K562 (cell line): ENCODE data around the gene CERS3.
A peak's percentile ranks its signal among the peaks of the same experiment; 100 is the strongest.

Experiments used
- BRF1 ChIP-seq: IDR thresholded peaks from 3 replicates; pipeline ENCODE4 v1.6.1; 2011; ENCODE audit warnings: borderline replicate concordance, mild to moderate bottlenecking; ENCODE audit not compliant: insufficient read length; ENCODE audit errors: extremely low read depth
- CTCF ChIP-seq, 3 experiments: IDR thresholded peaks in 2 of 3; conservative IDR thresholded peaks in 1 of 3; 2 replicates each; pipeline ENCODE4 v1.5.1; 2011 to 2012; ENCODE audit warnings: low read length in 3 of 3, mild to moderate bottlenecking in 3 of 3, control low read depth in 2 of 3, improper control_type of control experiment in 1 of 3, inconsistent platforms in 1 of 3, low read depth in 1 of 3, mixed read lengths in 1 of 3, moderate library complexity in 1 of 3; ENCODE audit not compliant: insufficient read depth in 2 of 3
- EP300 ChIP-seq: IDR thresholded peaks from 2 replicates; pipeline ENCODE4 v1.6.1; 2012; ENCODE audit warnings: low read length, improper control_type of control experiment
- FOXJ3 ChIP-seq: sonication (generic); formaldehyde crosslinking; IDR thresholded peaks from 2 replicates; pipeline ENCODE4 v1.4.0; 2020; ENCODE audit warnings: mild to moderate bottlenecking, missing genetic modification reagents
- NONO ChIP-seq, 2 experiments: fragments of 200-400 bp in 1 of 2; fragments of 450-650 bp in 1 of 2; formaldehyde crosslinking in 1 of 2; IDR thresholded peaks; 2 replicates each; pipeline ENCODE4 v1.6.1; 2017; ENCODE audit warnings: low read depth in 2 of 2, mild to moderate bottlenecking in 2 of 2, moderate library complexity in 2 of 2, low read length in 1 of 2
- POLR2A ChIP-seq: fragments of 450-650 bp; conservative IDR thresholded peaks from 2 replicates; pipeline ENCODE4 v1.6.1; 2016
- RB1 ChIP-seq: fragments of 450-650 bp; IDR thresholded peaks from 2 replicates; pipeline ENCODE4 v1.6.1; 2017; ENCODE audit warnings: low read depth, mild to moderate bottlenecking
- RREB1 ChIP-seq: fragments of 250-450 bp; sonication (Bioruptor Pico); IDR thresholded peaks from 2 replicates; pipeline ENCODE4 v1.4.0; 2020
- SMARCC2 ChIP-seq: fragments of 450-650 bp; IDR thresholded peaks from 2 replicates; pipeline ENCODE4 v1.6.1; 2017; ENCODE audit warnings: antibody characterized with exemption, moderate library complexity, mild to moderate bottlenecking, low read depth
- USF2 ChIP-seq: sonication (generic); formaldehyde crosslinking; IDR thresholded peaks from 2 replicates; pipeline ENCODE4 v1.5.0; 2020; ENCODE audit warnings: missing genetic modification reagents
- YY1 ChIP-seq, 3 experiments: IDR thresholded peaks; 2 replicates each; pipeline ENCODE4 v1.6.1; 2011; ENCODE audit warnings: low read length in 2 of 3, mild to moderate bottlenecking in 2 of 3, moderate library complexity in 2 of 3, borderline replicate concordance in 1 of 3, control low read depth in 1 of 3, low read depth in 1 of 3; ENCODE audit not compliant: insufficient read depth in 3 of 3, insufficient replicate concordance in 2 of 3, control insufficient read depth in 1 of 3, insufficient read length in 1 of 3; ENCODE audit errors: extremely low read depth in 1 of 3
- ZBTB26 ChIP-seq: fragments of 450-650 bp; formaldehyde crosslinking; IDR thresholded peaks from 2 replicates; pipeline ENCODE4 v1.4.0; 2022; ENCODE audit warnings: missing genetic modification characterization
- ZBTB49 ChIP-seq: sonication (generic); formaldehyde crosslinking; IDR thresholded peaks from 2 replicates; pipeline ENCODE4 v1.8.0; 2022; ENCODE audit warnings: missing genetic modification reagents, mild to moderate bottlenecking, borderline replicate concordance
- ZNF431 ChIP-seq: sonication (generic); formaldehyde crosslinking; IDR thresholded peaks from 2 replicates; pipeline ENCODE4 v1.8.0; 2022; ENCODE audit warnings: mild to moderate bottlenecking, missing genetic modification reagents

- TF ChIP-seq FOXJ3 (CRISPR knock-in tag) (no peak), CTCF (IDR thresholded peaks at IDR 0.05 in 2 of 3, conservative IDR thresholded peaks at IDR 0.05 in 1 of 3; ENCODE audit: insufficient read depth in 2 of 3, low read depth in 1 of 3, low read length in 3 of 3) (peak in 1 of 3 experiments; percentile 24; a peak in 2 of 6 replicates), ZBTB49 (CRISPR knock-in tag) (no peak), ZBTB26 (CRISPR knock-in tag) (no peak), ZNF431 (no peak), RREB1 (no peak), POLR2A (no peak), EP300 (no peak), USF2 (no peak), NONO (IDR thresholded peaks at IDR 0.05; ENCODE audit: low read depth in 2 of 2, low read length in 1 of 2) (no peak), YY1 (IDR thresholded peaks at IDR 0.05; ENCODE audit: borderline replicate concordance in 1 of 3, control insufficient read depth in 1 of 3, extremely low read depth in 1 of 3, insufficient read depth in 3 of 3, insufficient read length in 1 of 3, insufficient replicate concordance in 2 of 3, low read depth in 1 of 3, low read length in 2 of 3) (no peak), BRF1 (no peak), SMARCC2 (no peak), RB1 (no peak)
These were observed 95.4 kb downstream of the CERS3 start for GRCh38 chr15:100433304-100433703.
